Measurements from ENCODE around the gene PSORS1C1.

PSORS1C1 gene

DNA sequence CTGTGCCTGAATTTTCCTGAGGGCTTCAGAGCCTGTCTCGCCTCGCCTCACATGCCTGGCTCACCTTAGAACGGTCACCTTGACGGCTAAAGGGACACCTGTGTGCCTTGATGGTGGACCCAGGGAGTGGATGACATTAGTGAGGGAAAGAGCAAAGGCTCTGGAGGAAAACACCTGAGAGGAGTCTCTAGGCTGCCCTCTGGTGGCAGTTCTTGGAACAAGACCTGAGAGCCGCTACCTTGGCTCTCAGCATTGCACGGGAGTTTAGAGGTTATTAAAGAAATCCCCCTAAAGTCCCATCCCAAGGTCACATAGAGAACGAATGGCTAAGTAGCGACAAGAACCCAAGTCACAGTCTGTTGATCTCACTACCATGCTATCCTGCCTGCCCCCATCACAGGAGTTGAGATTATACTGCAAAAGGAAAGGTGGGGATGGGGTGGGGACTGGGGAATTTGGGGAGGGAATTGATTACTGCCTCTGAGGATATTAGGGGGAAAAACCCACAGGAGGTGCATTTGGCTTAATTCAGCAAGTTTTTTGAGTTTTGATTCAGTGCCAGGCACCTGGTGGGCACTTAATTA, 13.6 kb downstream of the PSORS1C1 start:
- DNase-seq: peak; percentile 76

DNA sequence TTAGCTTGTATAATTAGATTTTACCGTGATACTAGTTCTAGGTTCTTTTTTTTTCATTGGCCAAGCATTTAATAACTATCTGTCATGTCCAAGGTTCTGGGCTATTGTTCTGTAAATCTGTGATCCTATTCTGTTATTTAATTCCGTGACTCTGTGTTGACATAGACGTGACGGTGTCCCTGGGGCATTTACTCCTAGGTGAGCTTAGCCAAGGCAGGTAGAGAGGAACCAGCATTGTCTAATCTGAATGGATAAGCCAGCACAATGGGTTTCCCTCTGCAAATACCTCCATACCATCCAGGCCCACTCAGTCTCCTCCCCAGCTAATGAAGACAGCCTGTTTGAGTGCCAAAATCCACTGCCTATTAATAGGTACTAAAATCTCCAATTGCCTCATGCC, 14.5 kb downstream of the PSORS1C1 start:
- DNase-seq: no peak

DNA sequence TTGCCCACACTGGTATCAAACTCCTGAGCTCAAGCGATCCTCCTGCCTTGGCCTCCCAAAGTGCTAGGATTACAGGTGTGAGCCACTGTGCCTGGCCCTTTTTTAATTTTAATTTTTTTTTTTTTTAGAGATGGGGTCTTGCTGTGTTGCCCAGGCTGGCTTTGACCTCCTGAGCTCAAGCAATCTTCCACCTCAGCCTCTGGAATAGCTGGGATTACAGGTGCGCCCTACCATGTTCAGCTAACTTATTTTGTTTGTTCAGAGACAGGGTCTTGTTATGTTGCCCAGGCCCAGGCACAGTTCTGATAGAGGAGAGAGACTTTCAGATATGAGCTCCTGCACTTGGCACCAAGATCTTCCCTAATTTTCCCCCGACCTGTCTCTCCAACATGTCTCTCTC, 16.2 kb downstream of the PSORS1C1 start:
- DNase-seq: no peak

DNA sequence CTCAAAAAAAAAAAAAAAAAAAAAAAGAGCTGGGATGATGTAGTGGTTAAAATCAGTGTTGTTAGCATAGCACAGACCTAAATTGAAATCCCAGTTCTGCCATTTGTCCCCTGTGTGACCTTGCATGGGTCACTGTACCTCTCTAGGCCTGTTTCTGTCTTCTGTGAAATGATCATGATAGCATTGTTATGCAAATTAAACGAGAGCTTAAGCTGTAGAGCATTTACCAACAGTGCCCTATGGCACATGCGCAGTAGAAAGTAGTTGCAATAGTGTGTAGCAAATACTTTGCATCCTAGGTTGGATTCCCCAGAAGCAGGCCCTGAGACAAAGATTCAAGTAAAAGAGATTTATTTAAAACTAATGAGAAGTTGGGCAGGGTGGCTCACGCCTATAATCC, 17.0 kb downstream of the PSORS1C1 start:
- no peak for DNase-seq

DNA sequence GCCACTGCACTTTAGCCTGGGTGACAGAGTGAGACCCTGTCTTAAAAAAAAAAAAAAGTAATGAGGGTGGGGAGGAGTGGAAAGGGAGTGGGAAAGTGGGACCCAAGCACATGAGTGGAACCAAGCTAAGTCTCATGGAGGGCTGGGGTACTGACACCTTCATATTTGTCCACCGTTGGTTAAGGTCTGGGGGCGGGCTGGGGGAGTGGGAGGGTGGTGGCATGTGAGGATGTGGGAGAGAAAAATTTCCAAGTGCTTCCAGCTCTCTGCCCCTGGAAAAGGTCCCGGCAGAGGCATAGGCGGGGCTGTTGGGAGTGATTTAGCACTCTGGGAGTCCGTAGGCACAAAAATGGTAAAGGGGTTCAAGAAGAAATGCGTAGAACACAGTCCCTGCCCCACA, 18.2 kb downstream of the PSORS1C1 start:
- DNase-seq: no peak

DNA sequence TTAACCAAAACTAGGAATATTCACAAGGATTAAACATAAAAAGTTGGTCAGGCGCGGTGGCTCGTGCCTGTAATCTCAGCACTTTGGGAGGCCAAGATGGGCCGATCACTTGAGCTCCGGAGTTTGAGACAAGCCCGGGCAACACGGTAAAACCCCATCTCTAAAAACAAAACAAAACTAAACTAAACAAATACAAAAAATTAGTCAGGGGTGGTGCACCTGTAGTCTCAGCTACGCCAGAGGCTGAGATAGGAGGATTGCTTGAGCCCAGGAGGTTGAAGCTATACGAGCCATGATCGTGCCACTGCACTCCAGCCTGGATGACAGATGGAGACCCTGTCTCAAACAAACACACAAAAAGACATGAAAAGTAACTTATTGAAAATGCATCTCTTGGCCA, 21.1 kb downstream of the PSORS1C1 start:
- no peak for DNase-seq

DNA sequence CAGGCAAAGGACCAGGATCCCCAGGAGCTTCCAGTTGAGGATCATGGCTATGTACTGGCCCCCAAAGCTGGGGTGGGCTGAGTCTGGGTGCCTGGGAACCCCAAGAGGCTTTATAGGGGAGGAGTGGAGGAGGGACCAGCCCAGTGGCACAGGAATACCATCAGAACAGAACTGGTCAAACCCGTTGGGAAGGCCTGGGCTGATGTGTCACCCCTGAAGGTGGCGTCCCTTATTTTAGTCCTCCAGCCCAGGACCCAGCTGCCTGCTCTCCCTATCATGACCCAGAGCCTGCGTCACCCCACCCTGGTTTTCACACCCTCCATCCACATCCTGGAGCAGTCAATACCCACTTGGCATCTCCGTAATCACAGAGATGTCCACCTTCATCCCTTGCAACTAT, 24.4 kb downstream of the PSORS1C1 start, which contains the start of gene PSORS1C2:
Gene PSORS1C2, minus strand, starts transcription at position 85 of the 400 bp plus-strand sequence. Its CDS starts 40 bp downstream, at position 45.
- no peak for DNase-seq

DNA sequence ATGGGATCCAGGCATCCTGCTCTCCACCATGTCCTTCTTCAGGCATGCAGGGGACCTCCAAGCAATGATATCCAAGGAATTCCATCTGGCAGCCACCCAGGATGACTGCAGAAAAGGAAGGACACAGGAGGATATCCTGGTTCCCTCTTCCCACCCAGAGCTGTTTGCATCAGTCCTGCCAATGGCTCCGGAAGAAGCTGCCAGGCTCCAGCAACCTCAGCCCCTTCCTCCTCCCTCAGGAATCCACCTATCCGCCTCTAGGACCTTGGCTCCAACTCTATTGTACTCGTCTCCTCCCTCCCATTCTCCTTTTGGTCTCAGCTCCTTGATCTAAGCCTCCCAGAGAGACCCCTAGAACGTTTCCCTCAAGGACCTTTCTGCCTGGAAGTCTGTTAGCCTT, 25.0 kb downstream of the PSORS1C1 start:
- DNase-seq: no peak

DNA sequence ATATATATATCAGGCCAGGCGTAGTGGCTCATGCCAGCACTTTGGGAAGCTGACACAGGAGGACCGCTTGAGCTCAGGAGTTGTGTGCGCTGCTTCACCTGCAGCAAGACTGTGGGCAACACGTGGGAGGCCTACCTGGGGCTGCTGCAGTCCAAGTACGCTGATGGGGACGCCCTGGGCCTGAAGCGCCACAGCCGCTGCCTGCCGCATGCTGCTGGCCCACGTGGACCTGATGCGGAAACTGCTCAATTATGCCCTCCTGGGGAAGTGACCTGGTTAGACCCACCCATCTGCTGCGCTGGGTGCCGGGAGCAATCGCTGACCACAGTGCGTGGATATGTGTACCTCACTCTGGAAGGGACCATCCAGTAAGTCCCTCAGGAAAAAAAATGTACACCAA, 26.0 kb downstream of the PSORS1C1 start:
- no peak for DNase-seq

DNA sequence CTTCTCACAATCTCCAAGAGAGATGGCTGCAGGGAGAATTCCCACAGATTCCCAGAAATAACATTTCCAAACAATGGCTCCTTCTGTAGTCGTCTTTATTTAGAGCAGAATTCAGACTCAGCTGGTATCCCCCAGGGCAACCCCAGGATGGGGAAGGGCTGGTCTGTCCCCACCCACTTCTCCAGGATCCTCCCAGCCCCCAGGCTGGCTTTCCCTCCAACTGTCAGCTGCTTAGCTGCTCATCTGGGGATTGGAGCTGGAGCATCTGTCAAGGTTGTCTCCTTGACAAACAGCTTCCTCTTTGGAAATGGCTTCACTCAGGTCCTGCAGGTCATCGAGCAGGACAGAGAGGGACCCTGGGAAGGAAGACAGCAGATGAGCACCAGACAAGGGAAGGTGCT, 27.8 kb downstream of the PSORS1C1 start:
- DNase-seq: no peak

DNA sequence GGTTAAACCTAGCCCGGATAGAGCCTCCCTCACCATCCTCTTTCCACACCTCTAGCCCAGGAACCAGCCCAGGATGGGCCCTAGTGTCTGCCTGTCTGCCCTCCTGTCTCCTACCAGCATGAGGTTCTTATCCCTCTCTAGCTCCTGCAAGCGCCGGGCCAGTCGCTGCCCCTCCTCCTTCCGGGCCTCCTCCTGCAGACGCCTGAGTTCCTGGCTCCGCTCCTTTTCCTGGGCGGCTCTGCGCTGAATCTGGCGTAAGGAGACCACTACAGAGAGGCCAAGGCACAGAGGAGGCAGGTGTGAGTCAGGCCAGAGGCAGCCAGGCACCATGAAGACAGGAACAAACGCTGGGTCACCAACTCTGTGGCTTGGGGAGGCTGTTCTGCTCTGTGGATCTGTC, 28.5 kb downstream of the PSORS1C1 start:
- no peak for DNase-seq

DNA sequence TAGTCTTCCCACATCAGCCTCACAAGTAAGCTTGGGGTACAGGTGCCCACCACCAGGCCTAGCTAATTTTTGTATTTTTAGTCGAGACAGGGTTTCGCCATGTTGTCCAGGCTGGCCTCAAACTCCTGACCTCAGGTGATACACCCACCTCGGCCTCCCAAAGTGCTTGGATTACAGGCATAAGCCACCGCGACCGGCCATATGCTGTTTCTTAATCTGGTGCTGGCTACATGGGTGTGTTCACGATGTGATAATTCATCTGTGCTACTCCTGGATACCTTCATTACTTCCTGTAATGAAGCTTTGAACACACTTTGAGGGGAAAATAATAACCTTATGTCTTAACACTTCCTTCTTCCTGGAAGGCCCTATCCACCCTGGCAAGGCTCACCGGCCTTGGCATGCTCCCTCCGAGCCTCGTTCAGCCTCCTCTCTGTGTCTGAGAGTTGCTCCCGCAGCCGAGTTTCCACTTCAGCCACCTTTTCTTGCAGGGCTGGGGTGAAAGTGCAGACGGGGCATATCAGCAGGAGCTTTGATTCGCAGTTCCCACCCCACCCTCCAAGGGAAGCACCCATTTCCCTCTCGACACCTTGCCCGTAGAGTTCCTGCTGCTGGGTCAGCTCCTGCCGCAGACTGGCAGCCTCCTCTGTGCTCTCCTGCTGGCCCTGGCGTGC, 29.8 kb downstream of the PSORS1C1 start:
- DNase-seq: no peak

DNA sequence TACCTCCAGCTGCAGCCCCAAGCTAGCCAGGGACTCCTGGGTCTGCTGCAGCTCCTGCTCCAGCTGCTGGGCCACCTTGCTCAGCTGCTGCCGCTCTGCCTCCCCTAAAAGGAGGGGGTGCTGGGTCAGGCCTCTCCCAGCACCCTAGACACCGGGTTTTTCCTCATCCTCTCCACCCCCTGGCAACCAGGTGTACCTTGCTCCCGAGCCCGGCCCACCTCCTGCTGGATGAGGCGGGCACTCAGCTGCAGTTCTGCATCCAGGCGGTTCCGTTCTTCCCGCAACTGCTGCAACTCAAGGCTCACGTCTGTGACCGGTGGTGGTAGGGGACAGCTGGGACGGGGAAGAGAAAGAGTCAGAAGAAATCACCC, 30.4 kb downstream of the PSORS1C1 start:
- no peak for DNase-seq

DNA sequence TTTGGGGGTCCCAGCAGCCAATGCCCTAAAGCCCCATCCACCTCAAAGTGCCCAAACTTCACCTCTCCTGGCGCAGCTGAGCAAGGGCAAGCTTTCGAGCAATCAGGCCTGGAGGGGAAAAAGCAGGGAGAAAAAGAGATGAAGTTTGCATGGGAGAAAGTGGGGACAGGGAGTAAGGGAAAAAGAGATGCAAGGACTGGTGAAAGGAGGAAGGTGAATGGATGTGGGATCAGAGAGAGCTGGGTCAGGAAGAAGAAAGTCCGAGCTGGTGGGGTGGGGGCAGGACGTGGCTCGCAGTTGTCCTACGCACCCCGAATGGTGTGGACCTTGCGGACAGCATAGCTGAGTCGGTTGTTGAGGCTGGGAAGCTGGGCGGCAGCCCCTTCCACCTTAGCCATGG, 30.8 kb downstream of the PSORS1C1 start:
- DNase-seq: no peak

DNA sequence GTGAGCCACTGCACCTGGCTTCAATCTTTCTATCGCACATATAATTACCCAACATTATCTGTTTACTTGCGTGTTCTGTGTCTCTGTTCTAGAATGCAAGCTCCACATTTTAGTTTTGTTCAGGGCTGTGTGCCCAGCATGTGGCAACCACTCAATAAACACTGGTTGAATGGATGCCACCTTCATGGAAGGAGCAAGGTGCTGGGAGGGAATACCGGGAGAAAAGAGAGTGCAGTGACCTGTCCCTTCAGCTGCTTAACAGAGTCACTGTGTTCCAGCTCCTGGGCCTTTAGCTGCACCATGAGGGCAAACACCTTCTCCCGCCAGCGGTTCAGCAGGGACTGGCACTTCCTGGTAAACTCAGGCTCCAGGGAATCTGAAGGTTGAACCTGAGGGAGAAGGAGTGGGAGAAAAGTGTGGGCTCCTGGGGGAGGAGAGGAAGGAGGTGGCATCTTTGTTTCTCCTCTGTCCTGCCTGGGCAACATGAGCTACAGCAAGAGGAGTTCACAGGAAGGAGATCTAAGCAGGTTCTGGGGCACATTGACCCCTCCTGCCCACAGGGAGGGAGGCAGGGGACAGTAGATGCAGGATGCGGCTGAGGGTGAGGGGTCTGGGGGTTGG, 35.3 kb downstream of the PSORS1C1 start:
- no peak for DNase-seq

DNA sequence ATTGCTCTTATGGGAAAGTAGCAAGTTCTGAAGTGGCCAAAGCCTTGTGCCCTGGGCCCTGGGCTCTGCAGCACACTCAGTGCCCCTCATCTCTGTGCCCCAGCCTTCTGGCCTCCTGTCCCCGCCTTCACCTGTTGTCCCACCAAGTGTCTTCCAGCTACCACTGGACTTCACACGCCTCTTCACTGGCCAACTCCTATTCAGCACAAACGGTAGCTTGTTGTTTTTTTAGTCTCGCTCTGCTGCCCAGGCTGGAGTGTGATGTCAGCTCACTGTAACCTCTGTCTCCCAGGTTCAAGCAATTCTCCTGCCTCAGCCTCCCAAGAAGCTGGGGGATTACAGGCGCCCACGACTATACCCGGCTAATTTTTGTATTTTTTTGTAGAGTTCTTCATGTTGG, 38.2 kb downstream of the PSORS1C1 start:
- no peak for DNase-seq

DNA sequence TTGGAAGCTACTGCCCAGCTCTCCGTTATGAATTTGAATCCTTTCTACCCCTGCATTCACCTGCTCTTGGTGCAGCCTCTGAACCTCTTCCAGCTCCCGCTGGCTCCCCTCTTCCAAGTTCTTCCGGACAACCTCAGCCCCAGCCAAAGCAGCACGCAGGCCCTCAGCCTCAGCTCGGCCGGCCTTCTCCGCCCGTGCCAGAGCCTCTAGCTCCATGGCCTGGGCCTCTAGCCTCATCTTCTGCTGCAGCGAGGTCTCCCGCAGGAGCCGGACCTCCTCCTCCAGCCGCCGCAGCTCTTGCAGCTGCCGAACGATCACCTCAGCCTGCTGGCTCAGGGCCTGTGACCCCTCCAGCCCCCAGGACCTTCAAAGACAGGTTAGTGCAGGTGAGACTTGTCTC, 39.8 kb downstream of the PSORS1C1 start:
- DNase-seq: no peak

DNA sequence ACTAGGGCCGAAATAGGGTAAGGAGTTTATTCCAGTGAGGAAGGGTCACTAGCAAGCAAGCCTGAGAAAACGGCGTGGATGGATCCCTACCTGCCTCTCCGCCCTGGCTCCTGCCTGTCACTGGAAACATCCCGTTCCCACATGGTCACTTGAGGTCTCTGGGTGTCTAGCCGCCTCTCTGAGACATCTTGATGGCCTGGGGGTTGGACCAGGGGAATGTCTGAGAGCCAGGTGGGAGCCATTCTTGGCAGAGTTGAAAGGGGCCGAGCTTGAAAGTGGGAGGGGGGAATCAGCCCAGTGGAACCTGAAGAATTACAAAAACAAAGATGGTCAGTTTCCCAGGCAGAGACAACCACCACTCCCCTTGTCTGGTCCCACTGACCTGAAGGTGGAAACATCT, 42.0 kb downstream of the PSORS1C1 start:
- no peak for DNase-seq

DNA sequence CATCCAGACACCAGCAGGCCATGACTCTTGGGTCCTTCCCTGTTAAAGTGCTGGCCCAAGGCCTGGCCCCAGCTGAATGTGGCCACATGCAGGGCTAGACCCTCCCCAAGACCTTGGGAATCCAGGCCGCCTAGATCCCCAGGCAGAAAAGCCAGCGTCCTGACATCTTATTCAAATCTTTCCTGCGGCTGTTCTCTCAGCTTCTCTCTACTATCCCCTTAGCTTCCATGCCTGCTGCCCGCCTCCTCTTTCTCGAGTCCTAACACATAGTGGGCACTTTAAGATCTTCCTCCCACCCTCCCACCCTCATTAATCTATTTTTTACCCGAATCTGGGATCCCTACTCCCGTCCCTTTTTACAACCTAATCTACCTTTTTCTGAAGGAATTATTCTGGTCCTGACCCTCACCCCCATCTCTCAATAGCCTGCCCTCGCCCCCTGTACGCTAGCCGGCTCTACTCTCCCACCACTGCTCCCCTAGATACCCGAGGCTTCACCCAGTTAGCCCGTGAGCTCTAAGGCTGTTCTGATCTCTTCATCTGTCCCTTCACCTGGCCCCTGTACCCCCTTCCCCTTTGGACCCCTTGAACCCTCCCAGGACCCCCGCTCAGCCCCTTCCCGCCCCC, 43.0 kb downstream of the PSORS1C1 start, which contains the start of gene CCHCR1:
Gene CCHCR1, minus strand, starts transcription at position 290 of the 627 bp plus-strand sequence. Its CDS starts 202 bp downstream, at position 88.
- no peak for DNase-seq

DNA sequence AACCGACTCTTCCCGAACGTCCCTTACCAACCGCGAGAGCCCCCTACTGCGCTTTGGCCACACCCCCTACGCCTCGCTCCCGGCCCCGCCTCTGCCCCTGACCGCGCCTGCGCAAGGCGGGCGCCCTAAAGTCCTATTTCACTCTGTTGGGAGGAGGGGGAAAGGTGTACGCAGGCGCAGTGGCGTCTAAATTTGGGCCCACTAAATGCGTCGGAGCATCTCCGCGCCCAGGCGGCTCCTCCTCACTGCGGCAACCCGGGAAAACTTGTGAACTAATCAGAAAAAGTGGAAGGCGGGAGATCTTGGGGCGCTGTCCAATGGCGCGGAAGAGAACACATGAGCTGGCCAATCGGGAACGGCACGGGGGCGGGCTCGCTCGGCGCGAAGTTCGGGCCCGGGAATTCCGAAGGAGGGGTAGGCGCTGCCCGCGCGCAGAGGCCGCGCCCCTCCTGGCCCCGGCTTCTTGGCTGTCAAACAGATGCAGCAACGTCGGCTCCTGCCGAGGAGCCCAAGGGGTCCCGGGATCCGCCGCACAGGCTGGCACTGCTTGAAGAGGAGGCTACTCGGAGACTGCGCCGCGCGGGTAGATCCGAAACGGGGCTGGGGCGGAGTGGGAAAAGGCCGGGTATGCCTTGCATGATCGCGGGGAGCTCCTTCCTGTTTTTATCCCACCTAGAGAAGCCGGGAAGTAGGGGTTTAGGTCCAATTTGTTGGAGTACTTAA, 43.7 kb downstream of the PSORS1C1 start, which contains the start of gene TCF19:
Gene TCF19, plus strand, starts transcription at position 450 of the 723 bp plus-strand sequence. CDS start 881 bp downstream, outside the sequence.
- DNase-seq: peak; percentile 99

DNA sequence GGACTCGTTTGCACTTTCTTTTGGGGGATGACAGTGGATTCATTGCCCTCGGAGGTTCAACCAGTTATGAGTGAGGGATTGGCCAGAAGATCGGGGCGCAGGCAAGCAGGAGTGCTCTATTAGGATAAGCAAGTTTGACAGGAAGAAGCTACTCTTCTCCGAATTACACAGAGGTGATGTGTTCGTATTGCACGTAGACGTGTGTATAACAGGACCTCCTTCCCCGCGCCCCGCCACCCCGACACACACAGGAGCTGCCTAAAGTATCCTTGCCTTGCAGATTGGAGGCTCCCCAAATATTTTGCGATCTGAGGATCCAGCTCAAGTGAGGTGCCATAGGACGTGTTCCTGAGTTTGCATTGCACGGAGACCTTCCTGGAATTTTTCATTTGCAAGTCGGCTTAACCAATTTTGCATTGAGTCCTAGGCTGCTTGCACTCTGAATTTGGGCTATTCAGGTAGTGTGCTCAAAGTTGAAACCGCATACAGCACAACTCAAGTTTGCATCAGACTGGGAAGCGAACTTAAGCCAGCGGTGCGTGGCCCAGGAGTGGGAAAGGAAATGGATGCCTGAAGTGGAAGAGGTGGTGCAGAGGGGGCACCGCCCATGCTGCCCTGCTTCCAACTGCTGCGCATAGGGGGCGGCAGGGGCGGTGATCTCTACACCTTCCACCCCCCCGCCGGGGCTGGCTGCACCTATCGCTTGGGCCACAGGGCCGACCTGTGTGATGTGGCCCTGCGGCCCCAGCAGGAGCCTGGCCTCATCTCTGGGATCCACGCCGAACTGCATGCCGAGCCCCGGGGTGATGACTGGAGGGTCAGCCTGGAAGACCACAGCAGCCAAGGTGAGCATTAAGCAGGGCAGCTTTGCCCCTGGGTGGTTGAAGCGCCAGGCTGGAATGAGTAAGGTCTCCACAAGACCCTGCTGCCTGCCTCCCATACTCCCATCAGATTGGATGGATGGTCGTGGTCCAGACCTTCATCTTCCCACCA, 44.6 kb downstream of the PSORS1C1 start:
- peak; percentile 19 for DNase-seq

Data from activated naive CD4-positive, alpha-beta T cell treated with anti-CD3 and anti-CD28 coated beads, Interleukin-2, amount 50 U/mL, for 16 hours (primary cell).